IMR-90 (cell line): Measurements from ENCODE around the gene CD209. TPM values are rescaled to one million over a fixed set of nuclear protein-coding genes. Genes with fewer than 3 reads are reported as not detected.

ENCODE experiments used
- ATAC-seq: fragments of 200-7000 bp; cut with Tn5 transposase; 2 replicates; pipeline ENCODE4 v1.9.1; 2020; ENCODE audit warnings: low read depth, mild to moderate bottlenecking, moderate library complexity
- BruUV-seq: library from RNA; stranded (reverse); fragments of 400-500 nt; replicated peaks from 2 replicates; lab custom pipeline; 2021; lab: Mats Ljungman, UMichigan
- CTCF ChIA-PET: fragments of 300-600 bp; formaldehyde crosslinking; extraction: SDS; loops from one replicate; lab custom pipeline; 2021; ENCODE audit warnings: antibody characterized with exemption; lab: Yijun Ruan, JAX
- POLR2A ChIA-PET: fragments of 300-600 bp; sonication (Branson Sonifier 250); formaldehyde crosslinking; loops from one replicate; lab custom pipeline; 2022; ENCODE audit warnings: antibody characterized with exemption; ENCODE audit not compliant: unreplicated experiment; lab: Charles Lee
- DNase-seq: peaks from one replicate; pipeline ENCODE4 v3.0.0; 2013
- H2AFZ ChIP-seq: replicated peaks from 2 replicates; pipeline ENCODE3; 2013; ENCODE audit warnings: low read length, mild to moderate bottlenecking; ENCODE audit not compliant: poor library complexity
- H2AK5ac ChIP-seq: 2 replicates; pipeline ENCODE4 v1.6.1; 2013; ENCODE audit warnings: low read depth, low read length, inconsistent platforms
- H2AK9ac ChIP-seq: replicated peaks from 2 replicates; pipeline ENCODE3; 2013; ENCODE audit warnings: mild to moderate bottlenecking, low read depth, low read length, moderate library complexity; ENCODE audit not compliant: poor library complexity
- H2BK120ac ChIP-seq: 2 replicates; pipeline ENCODE4 v1.6.1; 2013; ENCODE audit warnings: low read depth, low read length, inconsistent platforms
- H2BK15ac ChIP-seq: 3 replicates; pipeline ENCODE4 v1.6.1; 2013; ENCODE audit warnings: low read depth, low read length, inconsistent platforms
- H2BK20ac ChIP-seq: 2 replicates; pipeline ENCODE4 v1.6.1; 2013; ENCODE audit warnings: low read depth, mild to moderate bottlenecking, inconsistent platforms, low read length, moderate library complexity
- H2BK5ac ChIP-seq: 2 replicates; pipeline ENCODE4 v1.6.1; 2013; ENCODE audit warnings: mild to moderate bottlenecking, low read depth, low read length, inconsistent platforms; ENCODE audit not compliant: poor library complexity, severe bottlenecking
- H3K14ac ChIP-seq: replicated peaks from 2 replicates; pipeline ENCODE4 v1.6.1; 2013; ENCODE audit warnings: low read depth, low read length, inconsistent platforms
- H3K18ac ChIP-seq: 2 replicates; pipeline ENCODE4 v1.6.1; 2013; ENCODE audit warnings: low read depth, low read length, control low read depth
- H3K23ac ChIP-seq: 2 replicates; pipeline ENCODE4 v1.6.1; 2013; ENCODE audit warnings: low read depth, low read length, inconsistent platforms
- H3K27ac ChIP-seq: 2 replicates; pipeline ENCODE4 v1.5.1; 2013; ENCODE audit warnings: mild to moderate bottlenecking, control low read depth, low read length; ENCODE audit not compliant: insufficient read depth
- H3K27me3 ChIP-seq: 2 replicates; pipeline ENCODE4 v1.6.1; 2013; ENCODE audit warnings: low read length; ENCODE audit not compliant: control insufficient read depth, insufficient read depth
- H3K36me3 ChIP-seq: 2 replicates; pipeline ENCODE4 v1.6.1; 2013; ENCODE audit warnings: low read length, mixed read lengths; ENCODE audit not compliant: control insufficient read depth, insufficient read depth
- H3K4ac ChIP-seq: 2 replicates; pipeline ENCODE4 v1.6.1; 2013; ENCODE audit warnings: low read depth, low read length, inconsistent platforms
- H3K4me1 ChIP-seq: 2 replicates; pipeline ENCODE4 v1.6.1; 2013; ENCODE audit warnings: low read length, mixed read lengths; ENCODE audit not compliant: control insufficient read depth, insufficient read depth
- H3K4me2 ChIP-seq: 2 replicates; pipeline ENCODE4 v1.6.1; 2013; ENCODE audit warnings: low read depth, mild to moderate bottlenecking, control low read depth, low read length, moderate library complexity
- H3K4me3 ChIP-seq: 2 replicates; pipeline ENCODE4 v1.5.1; 2013; ENCODE audit warnings: low read depth, mild to moderate bottlenecking, control low read depth, low read length, moderate library complexity; ENCODE audit not compliant: insufficient read depth
- H3K56ac ChIP-seq: 2 replicates; pipeline ENCODE4 v1.6.1; 2013; ENCODE audit warnings: low read length, inconsistent platforms; ENCODE audit not compliant: insufficient read depth; ENCODE audit errors: extremely low read depth
- H3K79me1 ChIP-seq, 2 experiments: 2 replicates each; pipeline ENCODE4 v1.6.1; 2013; ENCODE audit warnings: low read length in 2 of 2, inconsistent platforms in 1 of 2, low read depth in 1 of 2
- H3K9ac ChIP-seq: 2 replicates; pipeline ENCODE4 v1.6.1; 2013; ENCODE audit warnings: low read depth, low read length, control low read depth
- H3K9me1 ChIP-seq: 2 replicates; pipeline ENCODE4 v1.6.1; 2013; ENCODE audit warnings: low read length, inconsistent platforms; ENCODE audit not compliant: insufficient read depth
- H3K9me3 ChIP-seq: 2 replicates; pipeline ENCODE4 v1.6.1; 2013; ENCODE audit warnings: low read length; ENCODE audit not compliant: control insufficient read depth, insufficient read depth
- H4K20me1 ChIP-seq: 2 replicates; pipeline ENCODE4 v1.6.1; 2013; ENCODE audit warnings: low read length, inconsistent platforms; ENCODE audit not compliant: insufficient read depth
- H4K5ac ChIP-seq: 2 replicates; pipeline ENCODE4 v1.6.1; 2013; ENCODE audit warnings: mild to moderate bottlenecking, low read depth, low read length, control low read depth
- H4K8ac ChIP-seq, 2 experiments: 2 replicates each; pipeline ENCODE4 v1.6.1; 2013; ENCODE audit warnings: low read depth in 2 of 2, low read length in 2 of 2, control low read depth in 1 of 2, inconsistent platforms in 1 of 2
- H4K91ac ChIP-seq: 2 replicates; pipeline ENCODE4 v1.6.1; 2013; ENCODE audit warnings: low read depth, low read length, inconsistent platforms; ENCODE audit not compliant: insufficient read depth
- BHLHE40 ChIP-seq: fragments of 150-350 bp; IDR thresholded peaks from 2 replicates; pipeline ENCODE4 v1.6.1; 2016; ENCODE audit warnings: mild to moderate bottlenecking, low read depth, low read length
- CEBPB ChIP-seq: IDR thresholded peaks from 2 replicates; pipeline ENCODE4 v1.6.1; 2012; ENCODE audit warnings: low read depth, low read length, improper control_type of control experiment
- CHD1 ChIP-seq: IDR thresholded peaks from 2 replicates; pipeline ENCODE4 v1.6.1; 2012; ENCODE audit warnings: low read depth, low read length, improper control_type of control experiment
- CTCF ChIP-seq: conservative IDR thresholded peaks from 2 replicates; pipeline ENCODE4 v1.5.1; 2012; ENCODE audit warnings: mild to moderate bottlenecking, low read depth, low read length, improper control_type of control experiment
- FOS ChIP-seq: fragments of 150-350 bp; IDR thresholded peaks from 2 replicates; pipeline ENCODE4 v1.6.1; 2016; ENCODE audit warnings: low read depth, low read length
- MAFK ChIP-seq: IDR thresholded peaks from 2 replicates; pipeline ENCODE4 v1.6.1; 2012; ENCODE audit warnings: low read depth, low read length, improper control_type of control experiment
- MAZ ChIP-seq: IDR thresholded peaks from 2 replicates; pipeline ENCODE4 v1.6.1; 2012; ENCODE audit warnings: low read depth, mild to moderate bottlenecking, low read length, improper control_type of control experiment, moderate library complexity, borderline replicate concordance
- MXI1 ChIP-seq: IDR thresholded peaks from 2 replicates; pipeline ENCODE4 v1.6.1; 2012; ENCODE audit warnings: low read depth, mild to moderate bottlenecking, low read length, moderate library complexity, borderline replicate concordance
- NFE2L2 ChIP-seq: fragments of 150-350 bp; IDR thresholded peaks from 2 replicates; pipeline ENCODE4 v1.6.1; 2016; ENCODE audit warnings: low read depth, mild to moderate bottlenecking, low read length
- POLR2A ChIP-seq: IDR thresholded peaks from 2 replicates; pipeline ENCODE4 v1.6.1; 2012; ENCODE audit warnings: mild to moderate bottlenecking, low read depth, low read length
- RFX5 ChIP-seq: IDR thresholded peaks from 2 replicates; pipeline ENCODE4 v1.8.0; 2012; ENCODE audit warnings: low read depth, mild to moderate bottlenecking, low read length, moderate library complexity
- SMC3 ChIP-seq: fragments of 150-350 bp; IDR thresholded peaks from 2 replicates; pipeline ENCODE4 v1.6.1; 2016; ENCODE audit warnings: low read depth, mild to moderate bottlenecking, antibody characterized with exemption, low read length, moderate library complexity
- WGBS, 2 experiments: methylation state at CpG; one replicate each; pipeline versions ENCODE4 v1.1.5 to v1.1.7; 2013; ENCODE audit warnings: missing lambda C conversion rate in 2 of 2; ENCODE audit not compliant: insufficient read length in 1 of 2; ENCODE audit errors: extremely low coverage in 2 of 2; 5-methylcytosine and 5-hydroxymethylcytosine counted together
- dilution Hi-C: fragments of 300-500 bp; cut with HindIII; formaldehyde crosslinking; loops from one replicate; pipeline ENCODE4 v1.14.3; 2018; ENCODE audit warnings: low sequenced_read_pairs; ENCODE audit not compliant: unreplicated experiment
- in situ Hi-C: fragments of 300-500 bp; cut with MboI; formaldehyde crosslinking; loops from 3 replicates; pipeline ENCODE4 v1.14.3; 2019; ENCODE audit warnings: low sequenced_read_pairs, inconsistent platforms, mixed read lengths
- intact Hi-C: fragments of 100-400 bp; cut with micrococcal nuclease; formaldehyde crosslinking; loops from 2 replicates; pipeline ENCODE4 v1.10.0; 2022
- polyA plus RNA-seq, 3 experiments: library from polyadenylated mRNA; depleted of rRNA; stranded (reverse); fragments of >200 nt; gene quantifications; 2 replicates each; pipeline ENCODE4 v1.2.3, GENCODE V29; 2012; ENCODE audit warnings: low replicate concordance in 1 of 3
- total RNA-seq: library from RNA; depleted of rRNA; stranded (reverse); fragments of >200 nt; gene quantifications from 2 replicates; pipeline ENCODE4 v1.2.3, GENCODE V29; 2012

The CD209 gene
- total and polyA plus RNA-seq, 2 of the 4 experiments (the other 2 are of a cell fraction), result not detected

GRCh38 chr19:7787141-7787540 lies 39.8 kb upstream of the CD209 start:
- H3K27ac ChIP-seq, result no peak overlapping the region
- no peak overlapping the region for H3K18ac ChIP-seq
- H2AK9ac ChIP-seq, result no peak overlapping the region
- no peaks in the 10 kb centered on the region for H3K79me1 ChIP-seq
- dilution Hi-C loops, result no loop called here
- H2BK15ac ChIP-seq, result no peak overlapping the region
- H3K23ac ChIP-seq, result no peak overlapping the region
- peak overlapping the region; percentile 32 for H2AFZ ChIP-seq
- H3K9ac ChIP-seq, result no peak overlapping the region
- H2AK5ac ChIP-seq, result no peak overlapping the region
- DNase-seq (no peak), ATAC-seq (no peak)
- H4K5ac ChIP-seq, result no peak overlapping the region
- H3K4me2 ChIP-seq, result no peak overlapping the region
- H3K36me3 ChIP-seq, result no peaks in the 10 kb centered on the region
- no TSS peak for BruUV-seq
- WGBS, 2 experiments, result 30% methylated on average over 4 of the region's 10 CpGs; no CpG with 5 or more reads in 1 of the 2 experiments
- ChIA-PET CTCF (no interaction called here), POLR2A (no interaction called here)
- H3K9me3 ChIP-seq, result no peaks in the 10 kb centered on the region
- H4K20me1 ChIP-seq, result no peaks in the 10 kb centered on the region
- H3K27me3 ChIP-seq, result peaks cover 29% of the 10 kb centered on the region
- no peak overlapping the region for H4K91ac ChIP-seq
- H4K8ac ChIP-seq, result no peak overlapping the region
- no peak overlapping the region for H3K14ac ChIP-seq
- TF ChIP-seq CTCF (no peak), MAFK (no peak), MXI1 (no peak), NFE2L2 (no peak), BHLHE40 (no peak), FOS (no peak), MAZ (no peak), SMC3 (no peak), POLR2A (no peak), CEBPB (no peak), CHD1 (no peak), RFX5 (no peak)
- no peak overlapping the region for H2BK5ac ChIP-seq
- no peak overlapping the region for H2BK20ac ChIP-seq
- H3K4me1 ChIP-seq, result no peaks in the 10 kb centered on the region
- H3K4ac ChIP-seq, result no peak overlapping the region
- H3K56ac ChIP-seq, result no peak overlapping the region
- no peak overlapping the region for H3K4me3 ChIP-seq
- no peak overlapping the region for H2BK120ac ChIP-seq
- no peaks in the 10 kb centered on the region for H3K9me1 ChIP-seq
- in situ Hi-C loops, result no loop called here
- intact Hi-C loops, result no loop called here
